GM12878 (cell line): ENCODE results near the gene LPAR5. TPM values are rescaled to one million over a fixed set of nuclear protein-coding genes. Genes with fewer than 3 reads are reported as not detected.
A peak's percentile ranks its signal among the peaks of the same experiment; 100 is the strongest.

Source experiments
- ATAC-seq: fragments of 200-7000 bp; cut with Tn5 transposase; 3 replicates; pipeline ENCODE4 v1.9.1; 2020; ENCODE audit warnings: mild to moderate bottlenecking, moderate library complexity
- Bru-seq: library from RNA; stranded (reverse); fragments of 400-500 nt; gene quantifications from one replicate; lab custom pipeline; 2021; lab: Mats Ljungman, UMichigan
- BruChase-seq, 2 experiments: library from RNA; stranded (reverse); fragments of 400-500 nt; gene quantifications; one replicate each; lab custom pipeline; 2021; lab: Mats Ljungman, UMichigan
- BruUV-seq: library from RNA; stranded (reverse); fragments of 400-500 nt; replicated peaks from 2 replicates; lab custom pipeline; 2021; lab: Mats Ljungman, UMichigan
- CTCF ChIA-PET: fragments of 300-600 bp; sonication (Branson Sonifier 250); formaldehyde crosslinking; extraction: SDS; loops from one replicate; lab custom pipeline; 2021; ENCODE audit warnings: inconsistent platforms; lab: Yijun Ruan, JAX
- POLR2A ChIA-PET: fragments of 350-600 bp; formaldehyde crosslinking; extraction: SDS; loops from one replicate; lab custom pipeline; 2021; ENCODE audit warnings: inconsistent platforms; lab: Charles Lee
- RAD21 ChIA-PET: fragments of 300-600 bp; sonication (Branson Sonifier 250); formaldehyde crosslinking; loops from one replicate; lab custom pipeline; 2023; ENCODE audit warnings: antibody characterized with exemption; ENCODE audit not compliant: unreplicated experiment; lab: Charles Lee
- SMC1A ChIA-PET: fragments of 300-600 bp; sonication (Branson Sonifier 250); formaldehyde crosslinking; loops from one replicate; lab custom pipeline; 2023; ENCODE audit not compliant: unreplicated experiment, uncharacterized antibody; lab: Charles Lee
- DNase-seq: peaks from one replicate; pipeline ENCODE4 v3.0.0-alpha.2; 2011; ENCODE audit warnings: low read depth, low spot score
- FAIRE-seq: peaks from 3 replicates; lab custom pipeline; 2011; peaks lifted over from hg19 to GRCh38; lab: Jason Lieb, UNC
- H2AFZ ChIP-seq: 2 replicates; pipeline ENCODE4 v1.6.0; 2011; ENCODE audit warnings: low read depth, low read length, control low read depth; ENCODE audit not compliant: control insufficient read depth
- H3K27ac ChIP-seq: 2 replicates; pipeline ENCODE4 v1.5.1; 2011; ENCODE audit warnings: control low read depth; ENCODE audit not compliant: control insufficient read depth, insufficient read depth
- H3K27me3 ChIP-seq, 2 experiments: replicated peaks in 1 of 2; 2 replicates each; pipeline versions ENCODE4 v1.6.0 to v1.6.1; 2011; ENCODE audit warnings: low read length in 1 of 2; ENCODE audit not compliant: control insufficient read depth in 2 of 2, insufficient read depth in 2 of 2
- H3K36me3 ChIP-seq, 2 experiments: 2 replicates each; pipeline ENCODE4 v1.5.1; 2011; ENCODE audit warnings: low read length in 1 of 2; ENCODE audit not compliant: control insufficient read depth in 2 of 2, insufficient read depth in 2 of 2
- H3K4me1 ChIP-seq: 2 replicates; pipeline ENCODE4 v1.6.1; 2011; ENCODE audit warnings: mild to moderate bottlenecking, low read length, moderate library complexity, mixed read lengths; ENCODE audit not compliant: control insufficient read depth, insufficient read depth
- H3K4me2 ChIP-seq: 2 replicates; pipeline ENCODE4 v1.6.0; 2011; ENCODE audit warnings: control low read depth; ENCODE audit not compliant: control insufficient read depth, insufficient read depth
- H3K4me3 ChIP-seq: fragments of 200-600 bp; sonication (generic); 2 replicates; pipeline ENCODE4 v1.5.1; 2016
- H3K79me2 ChIP-seq: 2 replicates; pipeline ENCODE4 v1.6.0; 2011; ENCODE audit warnings: low read length; ENCODE audit not compliant: control insufficient read depth, insufficient read depth
- H3K9ac ChIP-seq: 2 replicates; pipeline ENCODE4 v1.8.0; 2011; ENCODE audit warnings: low read length, control low read depth, mixed read lengths; ENCODE audit not compliant: control insufficient read depth, insufficient read depth
- H3K9me3 ChIP-seq: replicated peaks from 3 replicates; pipeline ENCODE4 v1.5.1; 2011; ENCODE audit warnings: mild to moderate bottlenecking, low read length; ENCODE audit not compliant: control insufficient read depth, insufficient read depth
- H4K20me1 ChIP-seq: 2 replicates; pipeline ENCODE4 v1.6.0; 2011; ENCODE audit not compliant: control insufficient read depth, insufficient read depth
- ATF7 ChIP-seq: fragments of 450-650 bp; IDR thresholded peaks from 2 replicates; pipeline ENCODE4 v1.6.1; 2016; ENCODE audit warnings: low read depth, mild to moderate bottlenecking
- BACH1 ChIP-seq: fragments of 450-650 bp; IDR thresholded peaks from 2 replicates; pipeline ENCODE4 v1.6.1; 2017; ENCODE audit warnings: mild to moderate bottlenecking, borderline replicate concordance
- BHLHE40 ChIP-seq, 2 experiments: fragments of 450-650 bp in 1 of 2; IDR thresholded peaks; 2 replicates each; pipeline ENCODE4 v1.6.1; 2011 to 2017; ENCODE audit warnings: low read depth in 2 of 2, borderline replicate concordance in 1 of 2, improper control_type of control experiment in 1 of 2, low read length in 1 of 2, mild to moderate bottlenecking in 1 of 2
- BRCA1 ChIP-seq: IDR thresholded peaks from 2 replicates; pipeline ENCODE4 v1.6.1; 2011; ENCODE audit warnings: low read depth, low read length, improper control_type of control experiment
- CBX5 ChIP-seq: sonication (generic); IDR thresholded peaks from 2 replicates; pipeline ENCODE4 v1.6.1; 2016; ENCODE audit warnings: low read depth, moderate library complexity, mild to moderate bottlenecking, inconsistent platforms
- CEBPB ChIP-seq, 2 experiments: fragments of 150-350 bp in 1 of 2; IDR thresholded peaks; 2 replicates each; pipeline ENCODE4 v1.6.1; 2012 to 2014; ENCODE audit warnings: low read depth in 2 of 2, low read length in 2 of 2, borderline replicate concordance in 1 of 2, inconsistent platforms in 1 of 2
- IKZF2 ChIP-seq, 2 experiments: fragments of 450-650 bp; IDR thresholded peaks; 2 replicates each; pipeline ENCODE4 v1.6.1; 2017; ENCODE audit warnings: mild to moderate bottlenecking in 2 of 2, moderate library complexity in 2 of 2
- JUNB ChIP-seq: IDR thresholded peaks from 2 replicates; pipeline ENCODE4 v1.6.1; 2016; ENCODE audit warnings: antibody characterized with exemption, mild to moderate bottlenecking
- JUND ChIP-seq: IDR thresholded peaks from 2 replicates; pipeline ENCODE4 v1.6.1; 2012; ENCODE audit warnings: low read depth, mild to moderate bottlenecking, low read length, improper control_type of control experiment, moderate library complexity
- POLR2AphosphoS2 ChIP-seq: IDR thresholded peaks from 2 replicates; pipeline ENCODE4 v1.6.1; 2011; ENCODE audit warnings: low read depth, mild to moderate bottlenecking, low read length, improper control_type of control experiment, moderate library complexity
- PRDM15 ChIP-seq: fragments of 450-650 bp; formaldehyde crosslinking; IDR thresholded peaks from 2 replicates; pipeline ENCODE4 v1.4.0; 2020; ENCODE audit warnings: mild to moderate bottlenecking, moderate library complexity
- RB1 ChIP-seq: fragments of 450-650 bp; formaldehyde crosslinking; IDR thresholded peaks from 2 replicates; pipeline ENCODE4 v1.6.1; 2017; ENCODE audit warnings: mild to moderate bottlenecking, borderline replicate concordance
- SMAD1 ChIP-seq: fragments of 450-650 bp; IDR thresholded peaks from 2 replicates; pipeline ENCODE4 v1.6.1; 2018; ENCODE audit warnings: mild to moderate bottlenecking, low read depth; ENCODE audit not compliant: partially characterized antibody
- TCF7 ChIP-seq: IDR thresholded peaks from 2 replicates; pipeline ENCODE4 v1.6.1; 2014; ENCODE audit warnings: antibody characterized with exemption, borderline replicate concordance
- ZNF207 ChIP-seq: fragments of 450-650 bp; IDR thresholded peaks from 2 replicates; pipeline ENCODE4 v1.6.1; 2014; ENCODE audit warnings: antibody characterized with exemption, mild to moderate bottlenecking, borderline replicate concordance
- ZNF217 ChIP-seq: fragments of 450-650 bp; IDR thresholded peaks from 2 replicates; pipeline ENCODE4 v1.6.1; 2017; ENCODE audit warnings: antibody characterized with exemption, mild to moderate bottlenecking
- WGBS: methylation state at CpG from one replicate; pipeline ENCODE4 v1.1.6; 2016; ENCODE audit warnings: low lambda C conversion rate; ENCODE audit not compliant: insufficient replicate concordance, insufficient coverage; ENCODE audit errors: missing lambda C conversion rate; 5-methylcytosine and 5-hydroxymethylcytosine counted together
- in situ Hi-C: fragments of 300-500 bp; cut with MboI; formaldehyde crosslinking; loops from 9 replicates; pipeline ENCODE4 v1.14.3; 2018; ENCODE audit warnings: mixed read lengths
- intact Hi-C: fragments of 100-400 bp; cut with micrococcal nuclease; formaldehyde crosslinking; loops from one replicate; pipeline ENCODE4 v1.14.2; 2022; ENCODE audit not compliant: unreplicated experiment
- long read RNA-seq, 2 experiments: library from polyadenylated mRNA; unstranded; transcript quantifications; one replicate each; pipeline ENCODE4 v2.0.0, GENCODE V29; 2019 to 2020
- polyA minus RNA-seq, 3 experiments: library from RNA; depleted of rRNA, polyadenylated mRNA; stranded (reverse); fragments of >200 nt; gene quantifications; 2 replicates each; pipeline ENCODE4 v1.2.3, GENCODE V29; 2011
- polyA plus RNA-seq, 11 experiments: library from polyadenylated mRNA; depleted of rRNA in 4 of 11; unstranded in 6 of 11; stranded (reverse) in 5 of 11; fragments of >200 nt; fragmentation: Nextera tagmentation in 4 of 11; fragmentation: Illumina TruSeq in 1 of 11; extraction: Ambion mirVana in 4 of 11; extraction: Trizol in 1 of 11; gene quantifications; 1 replicate in 1 of 11; 2 replicates in 10 of 11; pipeline versions ENCODE4 v1.2.1 to v1.2.3, GENCODE V29; 2011 to 2016; ENCODE audit warnings: inconsistent platforms in 2 of 11, missing spikeins in 2 of 11, low read depth in 1 of 11
- total RNA-seq, 4 experiments: library from RNA; depleted of rRNA in 3 of 4; stranded (reverse); fragments of >200 nt in 3 of 4; fragmentation: Illumina TruSeq in 1 of 4; extraction: Trizol in 1 of 4; gene quantifications; 2 replicates each; pipeline versions ENCODE4 v1.2.1 to v1.2.3, GENCODE V29; 2013 to 2021

Gene LPAR5
- 21.8 and 24.3 TPM in 2 replicates for total RNA-seq (2013; cell fraction: nucleolus; rRNA removed)
- total RNA-seq (2014; rRNA removed) = 4.1 and 4.6 TPM in 2 replicates
- 2.0 and 2.1 TPM in 2 replicates for total RNA-seq (2014; rRNA removed; fragmentation: Illumina TruSeq; extraction: Trizol)
- total RNA-seq (2021) = 7.9 and 8.2 TPM in 2 replicates
- polyA plus RNA-seq (2011; ENCODE audit: low read depth) = 2.0 TPM
- polyA plus RNA-seq (2011; rRNA removed) = 4.2 and 5.7 TPM in 2 replicates
- 10.9 and 12.6 TPM in 2 replicates for polyA plus RNA-seq (2011; cell fraction: cytosol; rRNA removed)
- 7.1 and 8.7 TPM in 2 replicates for polyA plus RNA-seq (2011; cell fraction: nucleus; rRNA removed)
- 2.7 and 5.0 TPM in 2 replicates for polyA plus RNA-seq (2012)
- 4.5 and 5.2 TPM in 2 replicates for polyA plus RNA-seq (2014; fragmentation: Illumina TruSeq; extraction: Trizol)
- polyA plus RNA-seq (2014; fragmentation: Nextera tagmentation; extraction: Ambion mirVana) = 1 to 10 TPM; 1.3 to 1.7 TPM
- 6.1 and 7.2 TPM in 2 replicates for polyA plus RNA-seq (2014; rRNA removed)
- polyA plus RNA-seq (2016; fragmentation: Nextera tagmentation; extraction: Ambion mirVana) = 1 to 10 TPM; 5.4 to 5.6 TPM
- polyA minus RNA-seq (2011; rRNA and poly(A)+ RNA removed) = 6.6 and 10.1 TPM in 2 replicates
- 6.5 and 8.4 TPM in 2 replicates for polyA minus RNA-seq (2011; cell fraction: cytosol; rRNA and poly(A)+ RNA removed)
- 3.3 and 6.4 TPM in 2 replicates for polyA minus RNA-seq (2011; cell fraction: nucleus; rRNA and poly(A)+ RNA removed)
- Bru-seq, nascent RNA = percentile 66 among the genes with signal in this experiment
- percentile 56 among the genes with signal in this experiment for BruChase-seq, experiment 1, labeled RNA remaining after a 6-hour chase
- BruChase-seq, experiment 2, labeled RNA remaining after a 2-hour chase = percentile 58 among the genes with signal in this experiment
- long read RNA-seq, experiment 1, transcript LPAR5-201 (2 exons, 3,171 nt) = major isoform, 5 of 13 reads
- long read RNA-seq, experiment 1, partial matches to known transcripts = 0 of 13 reads
- long read RNA-seq, experiment 1, other reads (novel, unspliced or antisense) = 4 of 13 reads
- long read RNA-seq, experiment 2, partial matches to known transcripts = 0 of 8 reads
- long read RNA-seq, experiment 2, other reads (novel, unspliced or antisense) = 8 of 8 reads

GRCh38 chr12:6635856-6636531 lies at the start of gene LPAR5:
LPAR5 (minus strand) TSS chr12:6635959; CDS start chr12:6621248, 14,711 bp downstream.
- FAIRE-seq = peak; percentile 23
- ChIA-PET RAD21 (interaction anchor here (0.7 to 3.6 kb wide), 15 partner anchors 8 to 301 kb away, joined by 3 to 23 read pairs (median 4); partner anchors contain the start of genes CDCA3, COPS7A, GAPDH and MLF2), SMC1A (interaction anchor here (0.7 to 2.2 kb wide), 9 partner anchors 8 to 181 kb away, joined by 3 to 21 read pairs (median 5); partner anchors contain the start of gene ZNF384), POLR2A (interaction anchor here (0.6 to 4.9 kb wide), 17 partner anchors 8 to 215 kb away, joined by 3 to 47 read pairs (median 4); partner anchors contain the start of genes CD27, CDCA3, IFFO1 and NOP2), CTCF (interaction anchor here (1.1 to 2.4 kb wide), 7 partner anchors 8 to 237 kb away, joined by 3 to 13 read pairs (median 4); partner anchors contain the start of gene SPSB2)
- Histone ChIP-seq H2AFZ (peak within 1 kb of the TSS; percentile 76), H3K27ac (peak within 1 kb of the TSS; percentile 53), H3K27me3 (no peaks in the 10 kb centered on the region), H3K36me3 (no peaks in the 10 kb centered on the region), H4K20me1 (no peaks in the 10 kb centered on the region), H3K4me2 (peak within 1 kb of the TSS; percentile 89), H3K9me3 (no peaks in the 10 kb centered on the region), H3K79me2 (peaks cover 9% of the 10 kb centered on the region), H3K4me3 (peak within 1 kb of the TSS; percentile 48), H3K4me1 (peaks cover 54% of the 10 kb centered on the region), H3K9ac (peak within 1 kb of the TSS; percentile 60)
- no TSS peak for BruUV-seq
- no peak for DNase-seq
- intact Hi-C loops = no loop called here
- in situ Hi-C loops = no loop called here
- 11% methylated on average over 16 of the region's 18 CpGs for WGBS
- ATAC-seq = peak; percentile 76
- TF ChIP-seq ZNF217 (no peak), CEBPB (IDR thresholded peaks at IDR 0.05; ENCODE audit: borderline replicate concordance in 1 of 2, low read depth in 2 of 2, low read length in 2 of 2) (no peak), CBX5 (no peak), JUND (no peak), TCF7 (no peak), JUNB (no peak), BHLHE40 (IDR thresholded peaks at IDR 0.05; ENCODE audit: borderline replicate concordance in 1 of 2, low read depth in 2 of 2, low read length in 1 of 2) (peak in 1 of 2 experiments; percentile 12; a peak in 1 of 4 replicates), PRDM15 (CRISPR knock-in tag) (no peak), BRCA1 (no peak), ZNF207 (no peak), SMAD1 (no peak), RB1 (no peak), IKZF2 (IDR thresholded peaks at IDR 0.05) (peak in 1 of 2 experiments; percentile 9; a peak in 1 of 4 replicates), BACH1 (peak; percentile 7; the same call in 1 of the 2 replicates), ATF7 (no peak), POLR2AphosphoS2 (no peak)
